ENCODE measurements around the gene KYNU. TPM values are rescaled to one million over a fixed set of nuclear protein-coding genes. Genes with fewer than 3 reads are reported as not detected.

Gene KYNU
- total RNA-seq, 1 experiment from 2014 or later = 0.37 TPM

- Histone ChIP-seq H3K14ac (ENCODE audit: insufficient read depth, low read length) (no peak overlapping the region), H3K79me2 (ENCODE audit: insufficient read depth, low read length) (no peaks in the 10 kb centered on the region), H3K56ac (ENCODE audit: insufficient read length, low read depth, low read length) (no peak overlapping the region), H2BK12ac (ENCODE audit: insufficient read length, low read depth, low read length) (no peak overlapping the region), H3K27me3 (ENCODE audit: insufficient read depth, low read length) (no peaks in the 10 kb centered on the region), H4K5ac (ENCODE audit: insufficient read length, low read depth, low read length) (no peak overlapping the region), H4K20me1 (ENCODE audit: control insufficient read depth, insufficient read depth, insufficient read length) (no peaks in the 10 kb centered on the region), H2BK5ac (ENCODE audit: insufficient read length, low read length) (no peak overlapping the region), H3K23me2 (ENCODE audit: insufficient read length, low read depth, low read length, poor library complexity, severe bottlenecking) (no peaks in the 10 kb centered on the region), H3K27ac (ENCODE audit: insufficient read length, low read depth, low read length) (no peak overlapping the region), H3K9me3 (ENCODE audit: control insufficient read depth, low read depth, low read length) (no peaks in the 10 kb centered on the region), H4K8ac (replicated peaks; ENCODE audit: insufficient read length, low read depth, low read length) (no peak overlapping the region), H3K9ac (ENCODE audit: extremely low read depth, insufficient read length, low read length) (no peak overlapping the region), H2AK5ac (ENCODE audit: insufficient read length, low read length) (no peak overlapping the region), H2BK15ac (ENCODE audit: low read depth, low read length) (no peak overlapping the region), H3K18ac (ENCODE audit: insufficient read length, low read depth, low read length) (no peak overlapping the region), H2BK20ac (ENCODE audit: low read depth, low read length, poor library complexity, severe bottlenecking) (no peak overlapping the region), H2BK120ac (ENCODE audit: low read depth, low read length, poor library complexity, severe bottlenecking) (no peak overlapping the region), H3K4ac (ENCODE audit: low read depth, low read length) (no peak overlapping the region), H2AFZ (ENCODE audit: low read length) (no peak overlapping the region), H3K23ac (ENCODE audit: insufficient read length, low read depth, low read length) (no peak overlapping the region), H3T11ph (ENCODE audit: low read length) (no peak overlapping the region), H3K4me2 (ENCODE audit: insufficient read depth, insufficient read length, low read length) (no peak overlapping the region), H4K91ac (ENCODE audit: insufficient read length, low read depth, low read length) (no peak overlapping the region), H3K79me1 (ENCODE audit: insufficient read depth, low read depth, low read length, poor library complexity, severe bottlenecking) (no peaks in the 10 kb centered on the region), H3K4me1 (ENCODE audit: insufficient read depth, low read length) (no peaks in the 10 kb centered on the region)
- peaks cover 0 to 3% (median 0%) of the 10 kb centered on the region in 3 experiments; a peak in 2 of 7 replicates for H3K36me3 Mint-ChIP-seq (ENCODE audit: insufficient read depth in 1 of 3, low read depth in 3 of 3)
- TF ChIP-seq CTCF (conservative IDR thresholded peaks at IDR 0.05) = no peak
- H3K27me3 Mint-ChIP-seq (ENCODE audit: low read depth) = no peaks in the 10 kb centered on the region
- H3K27ac Mint-ChIP-seq = no peak overlapping the region
- no peak for DNase-seq
- no peak overlapping the region for H3K4me3 Mint-ChIP-seq
- H3K9me3 Mint-ChIP-seq = peaks cover 0 to 6% of the 10 kb centered on the region in 2 experiments; a peak in 2 of 5 replicates
- no CpG with 5 or more reads among the region's 7 CpGs for WGBS (ENCODE audit: extremely low coverage, insufficient read length, low lambda C conversion rate)
- peaks cover 6 to 9% of the 10 kb centered on the region in 2 experiments for H3K4me1 Mint-ChIP-seq
Observed at GRCh38 chr2:142936629-142937028, 59.2 kb downstream of the KYNU start.

Measured in H9 (cell line).